Measurements from ENCODE around the gene PDSS2. TPM values are rescaled to one million over a fixed set of nuclear protein-coding genes. Genes with fewer than 3 reads are reported as not detected.

The PDSS2 gene
- total RNA-seq, 1 donor from 2014 or later = 16.2 TPM

- no peak for DNase-seq
- no peaks in the 10 kb centered on the region for H3K27me3 ChIP-seq
- intact Hi-C loops (cut with DNase I) = no loop called here
- peaks cover 11% of the 10 kb centered on the region for H3K9me3 ChIP-seq
- no peak overlapping the region for H3K27ac ChIP-seq
- ATAC-seq = no peak
- H3K4me3 ChIP-seq = no peak overlapping the region
- H3K4me1 ChIP-seq = no peaks in the 10 kb centered on the region
- no peaks in the 10 kb centered on the region for H3K36me3 ChIP-seq
- no peak for TF ChIP-seq CTCF (IDR thresholded peaks at IDR 0.05)
Measured at GRCh38 chr6:107448776-107449175, 10.6 kb downstream of the PDSS2 start.

GRCh38 chr6:107447663-107448216 is 11.6 kb downstream of the PDSS2 start:
- Histone ChIP-seq H3K4me1 (no peaks in the 10 kb centered on the region), H3K27me3 (no peaks in the 10 kb centered on the region), H3K36me3 (no peaks in the 10 kb centered on the region), H3K4me3 (no peak overlapping the region), H3K27ac (no peak overlapping the region), H3K9me3 (peaks cover 11% of the 10 kb centered on the region)
- no peak for DNase-seq
- intact Hi-C loops (cut with DNase I) = no loop called here
- ATAC-seq = no peak
- no peak for TF ChIP-seq CTCF (IDR thresholded peaks at IDR 0.05)

- DNase-seq (no peak), ATAC-seq (no peak)
- Histone ChIP-seq H3K36me3 (no peaks in the 10 kb centered on the region), H3K27me3 (no peaks in the 10 kb centered on the region), H3K4me3 (no peak overlapping the region), H3K27ac (no peak overlapping the region), H3K9me3 (peaks cover 11% of the 10 kb centered on the region), H3K4me1 (no peaks in the 10 kb centered on the region)
- intact Hi-C loops (cut with DNase I) = no loop called here
- no peak for TF ChIP-seq CTCF (IDR thresholded peaks at IDR 0.05)
Measured at GRCh38 chr6:107444277-107444676, 15.1 kb downstream of the PDSS2 start.

- no peaks in the 10 kb centered on the region for H3K4me1 ChIP-seq
Measured at GRCh38 chr6:107443608-107444267, 15.6 kb downstream of the PDSS2 start.

GRCh38 chr6:107442938-107443607 is 16.3 kb downstream of the PDSS2 start:
- no peak for TF ChIP-seq CTCF (IDR thresholded peaks at IDR 0.05)
- H3K9me3 ChIP-seq = peaks cover 9% of the 10 kb centered on the region
- no peak for ATAC-seq
- H3K4me3 ChIP-seq = no peak overlapping the region
- no peaks in the 10 kb centered on the region for H3K36me3 ChIP-seq
- intact Hi-C loops (cut with DNase I) = no loop called here
- no peak overlapping the region for H3K27ac ChIP-seq
- no peak for DNase-seq
- no peaks in the 10 kb centered on the region for H3K27me3 ChIP-seq
- H3K4me1 ChIP-seq = no peaks in the 10 kb centered on the region

More at GRCh38 chr6:107443608-107444267, 15.6 kb downstream of the PDSS2 start:
- Histone ChIP-seq H3K27me3 (no peaks in the 10 kb centered on the region), H3K27ac (no peak overlapping the region), H3K9me3 (peaks cover 11% of the 10 kb centered on the region), H3K36me3 (no peaks in the 10 kb centered on the region), H3K4me3 (no peak overlapping the region)
- DNase-seq (no peak), ATAC-seq (no peak)
- TF ChIP-seq CTCF (IDR thresholded peaks at IDR 0.05) = no peak
- intact Hi-C loops (cut with DNase I) = no loop called here
